ENCODE data around the gene SAMD14. TPM values are rescaled to one million over a fixed set of nuclear protein-coding genes. Genes with fewer than 3 reads are reported as not detected.

The SAMD14 gene
- total RNA-seq, 1 experiment from 2014 or later: 5.9 TPM

- TF ChIP-seq PRDM15 (CRISPR knock-in tag; IDR thresholded peaks at IDR 0.05) (no peak), SMAD4 (CRISPR knock-in tag; IDR thresholded peaks at IDR 0.05) (no peak), EMX1 (CRISPR knock-in tag; IDR thresholded peaks at IDR 0.05) (no peak), IRF2 (CRISPR knock-in tag; IDR thresholded peaks at IDR 0.05; ENCODE audit: borderline replicate concordance, low read depth) (no peak), MYBL2 (CRISPR knock-in tag; IDR thresholded peaks at IDR 0.05) (no peak), TCF7 (CRISPR knock-in tag; IDR thresholded peaks at IDR 0.05; ENCODE audit: low read depth) (no peak), NFE2L1 (CRISPR knock-in tag; IDR thresholded peaks at IDR 0.05) (no peak), NR3C1 (CRISPR knock-in tag; conservative IDR thresholded peaks at IDR 0.05; ENCODE audit: low read depth) (no peak), ZNF396 (CRISPR knock-in tag; IDR thresholded peaks at IDR 0.05; ENCODE audit: borderline replicate concordance) (no peak), ESRRA (CRISPR knock-in tag; IDR thresholded peaks at IDR 0.05; ENCODE audit: borderline replicate concordance) (no peak), ZNF317 (CRISPR knock-in tag; IDR thresholded peaks at IDR 0.05; ENCODE audit: borderline replicate concordance, low read depth) (no peak), NFYB (CRISPR knock-in tag; conservative IDR thresholded peaks at IDR 0.05; ENCODE audit: low read depth) (peak; percentile 99), JAZF1 (CRISPR knock-in tag; IDR thresholded peaks at IDR 0.05) (no peak), NFATC4 (CRISPR knock-in tag; IDR thresholded peaks at IDR 0.05) (no peak), CREB1 (CRISPR knock-in tag; IDR thresholded peaks at IDR 0.05) (no peak), FOXP4 (CRISPR knock-in tag; IDR thresholded peaks at IDR 0.05) (no peak), ZNF423 (CRISPR knock-in tag; IDR thresholded peaks at IDR 0.05) (no peak), NR1H2 (CRISPR knock-in tag; IDR thresholded peaks at IDR 0.05) (no peak), ZNF219 (CRISPR knock-in tag; IDR thresholded peaks at IDR 0.05; ENCODE audit: borderline replicate concordance) (no peak), NR2C2 (CRISPR knock-in tag; IDR thresholded peaks at IDR 0.05) (no peak), SMAD3 (CRISPR knock-in tag; IDR thresholded peaks at IDR 0.05; ENCODE audit: borderline replicate concordance) (peak; percentile 29; the same call in 1 of the 2 replicates), ZNF121 (CRISPR knock-in tag; IDR thresholded peaks at IDR 0.05) (no peak)
- TF ChIP-seq, protein P1, sequence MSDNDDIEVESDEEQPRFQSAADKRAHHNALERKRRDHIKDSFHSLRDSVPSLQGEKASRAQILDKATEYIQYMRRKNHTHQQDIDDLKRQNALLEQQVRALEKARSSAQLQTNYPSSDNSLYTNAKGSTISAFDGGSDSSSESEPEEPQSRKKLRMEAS (CRISPR knock-in tag; IDR thresholded peaks at IDR 0.05): peak; percentile 88
- TF ChIP-seq, protein P2, sequence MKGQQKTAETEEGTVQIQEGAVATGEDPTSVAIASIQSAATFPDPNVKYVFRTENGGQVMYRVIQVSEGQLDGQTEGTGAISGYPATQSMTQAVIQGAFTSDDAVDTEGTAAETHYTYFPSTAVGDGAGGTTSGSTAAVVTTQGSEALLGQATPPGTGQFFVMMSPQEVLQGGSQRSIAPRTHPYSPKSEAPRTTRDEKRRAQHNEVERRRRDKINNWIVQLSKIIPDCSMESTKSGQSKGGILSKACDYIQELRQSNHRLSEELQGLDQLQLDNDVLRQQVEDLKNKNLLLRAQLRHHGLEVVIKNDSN (CRISPR knock-in tag; IDR thresholded peaks at IDR 0.05): peak; percentile 99
- TF ChIP-seq, protein P3, sequence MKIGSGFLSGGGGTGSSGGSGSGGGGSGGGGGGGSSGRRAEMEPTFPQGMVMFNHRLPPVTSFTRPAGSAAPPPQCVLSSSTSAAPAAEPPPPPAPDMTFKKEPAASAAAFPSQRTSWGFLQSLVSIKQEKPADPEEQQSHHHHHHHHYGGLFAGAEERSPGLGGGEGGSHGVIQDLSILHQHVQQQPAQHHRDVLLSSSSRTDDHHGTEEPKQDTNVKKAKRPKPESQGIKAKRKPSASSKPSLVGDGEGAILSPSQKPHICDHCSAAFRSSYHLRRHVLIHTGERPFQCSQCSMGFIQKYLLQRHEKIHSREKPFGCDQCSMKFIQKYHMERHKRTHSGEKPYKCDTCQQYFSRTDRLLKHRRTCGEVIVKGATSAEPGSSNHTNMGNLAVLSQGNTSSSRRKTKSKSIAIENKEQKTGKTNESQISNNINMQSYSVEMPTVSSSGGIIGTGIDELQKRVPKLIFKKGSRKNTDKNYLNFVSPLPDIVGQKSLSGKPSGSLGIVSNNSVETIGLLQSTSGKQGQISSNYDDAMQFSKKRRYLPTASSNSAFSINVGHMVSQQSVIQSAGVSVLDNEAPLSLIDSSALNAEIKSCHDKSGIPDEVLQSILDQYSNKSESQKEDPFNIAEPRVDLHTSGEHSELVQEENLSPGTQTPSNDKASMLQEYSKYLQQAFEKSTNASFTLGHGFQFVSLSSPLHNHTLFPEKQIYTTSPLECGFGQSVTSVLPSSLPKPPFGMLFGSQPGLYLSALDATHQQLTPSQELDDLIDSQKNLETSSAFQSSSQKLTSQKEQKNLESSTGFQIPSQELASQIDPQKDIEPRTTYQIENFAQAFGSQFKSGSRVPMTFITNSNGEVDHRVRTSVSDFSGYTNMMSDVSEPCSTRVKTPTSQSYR (CRISPR knock-in tag; IDR thresholded peaks at IDR 0.05): no peak
- TF ChIP-seq, protein P4, sequence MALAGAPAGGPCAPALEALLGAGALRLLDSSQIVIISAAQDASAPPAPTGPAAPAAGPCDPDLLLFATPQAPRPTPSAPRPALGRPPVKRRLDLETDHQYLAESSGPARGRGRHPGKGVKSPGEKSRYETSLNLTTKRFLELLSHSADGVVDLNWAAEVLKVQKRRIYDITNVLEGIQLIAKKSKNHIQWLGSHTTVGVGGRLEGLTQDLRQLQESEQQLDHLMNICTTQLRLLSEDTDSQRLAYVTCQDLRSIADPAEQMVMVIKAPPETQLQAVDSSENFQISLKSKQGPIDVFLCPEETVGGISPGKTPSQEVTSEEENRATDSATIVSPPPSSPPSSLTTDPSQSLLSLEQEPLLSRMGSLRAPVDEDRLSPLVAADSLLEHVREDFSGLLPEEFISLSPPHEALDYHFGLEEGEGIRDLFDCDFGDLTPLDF (CRISPR knock-in tag; IDR thresholded peaks at IDR 0.05): no peak
- TF ChIP-seq, protein P5, sequence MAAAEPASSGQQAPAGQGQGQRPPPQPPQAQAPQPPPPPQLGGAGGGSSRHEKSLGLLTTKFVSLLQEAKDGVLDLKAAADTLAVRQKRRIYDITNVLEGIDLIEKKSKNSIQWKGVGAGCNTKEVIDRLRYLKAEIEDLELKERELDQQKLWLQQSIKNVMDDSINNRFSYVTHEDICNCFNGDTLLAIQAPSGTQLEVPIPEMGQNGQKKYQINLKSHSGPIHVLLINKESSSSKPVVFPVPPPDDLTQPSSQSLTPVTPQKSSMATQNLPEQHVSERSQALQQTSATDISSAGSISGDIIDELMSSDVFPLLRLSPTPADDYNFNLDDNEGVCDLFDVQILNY (CRISPR knock-in tag; IDR thresholded peaks at IDR 0.05): 0 out of 2 replicates have a peak, but pooled peaks have one; percentile 46
Observed at GRCh38 chr17:50094753-50095619, 35.0 kb downstream of the SAMD14 start, which contains the start of gene PDK2 (continued).

Measured in WTC11 (cell line).